Mononuclear cell (primary cell): ENCODE measurements around the gene E2F1. TPM values are rescaled to one million over a fixed set of nuclear protein-coding genes. Genes with fewer than 3 reads are reported as not detected.
A peak's percentile ranks its signal among the peaks of the same experiment; 100 is the strongest.

Experiments used
- H3K27me3 ChIP-seq: 2 replicates; pipeline ENCODE4 v1.6.0; 2011; ENCODE audit warnings: low read length, control low read depth; ENCODE audit not compliant: insufficient read depth
- H3K4me1 ChIP-seq: 2 replicates; pipeline ENCODE4 v1.5.1; 2011; ENCODE audit warnings: mild to moderate bottlenecking, low read length, control low read depth; ENCODE audit not compliant: insufficient read depth
- H3K4me3 ChIP-seq: 2 replicates; pipeline ENCODE4 v1.5.1; 2011; ENCODE audit warnings: mild to moderate bottlenecking, low read length, moderate library complexity
- H3K9me3 ChIP-seq: 2 replicates; pipeline ENCODE4 v1.5.1; 2011; ENCODE audit warnings: low read depth, mild to moderate bottlenecking, control low read depth, low read length
- total RNA-seq: library from RNA; depleted of rRNA; stranded (reverse); fragments of >200 nt; gene quantifications from one replicate; pipeline ENCODE4 v1.2.3, GENCODE V29; 2012

E2F1 gene
- total RNA-seq, 1 donor: 2.0 TPM

GRCh38 chr20:33719989-33720709 lies 34.0 kb upstream of the E2F1 start, which contains the start of gene PXMP4:
Gene PXMP4 (minus strand): TSS chr20:33720310. CDS start chr20:33720207, 103 bp downstream.
- Histone ChIP-seq H3K27me3 (no peaks in the 10 kb centered on the region), H3K4me3 (peak within 1 kb of the TSS; percentile 80), H3K9me3 (no peaks in the 10 kb centered on the region), H3K4me1 (peaks cover 26% of the 10 kb centered on the region)

GRCh38 chr20:33719277-33719988 lies 33.2 kb upstream of the E2F1 start:
- H3K9me3 ChIP-seq: no peaks in the 10 kb centered on the region
- H3K4me1 ChIP-seq: peaks cover 22% of the 10 kb centered on the region
- peak overlapping the region; percentile 80 for H3K4me3 ChIP-seq
- H3K27me3 ChIP-seq: no peaks in the 10 kb centered on the region

- no peaks in the 10 kb centered on the region for H3K27me3 ChIP-seq
- H3K9me3 ChIP-seq: no peaks in the 10 kb centered on the region
- no peak overlapping the region for H3K4me3 ChIP-seq
- H3K4me1 ChIP-seq: peaks cover 17% of the 10 kb centered on the region
Observed at GRCh38 chr20:33716498-33716897, 30.3 kb upstream of the E2F1 start.

- Histone ChIP-seq H3K9me3 (no peaks in the 10 kb centered on the region), H3K4me3 (no peak overlapping the region), H3K4me1 (peaks cover 6% of the 10 kb centered on the region), H3K27me3 (no peaks in the 10 kb centered on the region)
Observed at GRCh38 chr20:33713865-33714367, 27.7 kb upstream of the E2F1 start.

GRCh38 chr20:33711446-33711738 lies 25.2 kb upstream of the E2F1 start:
- no peaks in the 10 kb centered on the region for H3K9me3 ChIP-seq
- peaks cover 3% of the 10 kb centered on the region for H3K4me1 ChIP-seq
- no peaks in the 10 kb centered on the region for H3K27me3 ChIP-seq
- H3K4me3 ChIP-seq: no peak overlapping the region

- no peaks in the 10 kb centered on the region for H3K9me3 ChIP-seq
- H3K27me3 ChIP-seq: no peaks in the 10 kb centered on the region
- H3K4me3 ChIP-seq: no peak overlapping the region
- H3K4me1 ChIP-seq: peaks cover 3% of the 10 kb centered on the region
Observed at GRCh38 chr20:33710681-33711445, 24.7 kb upstream of the E2F1 start.

- Histone ChIP-seq H3K4me1 (peaks cover 3% of the 10 kb centered on the region), H3K4me3 (no peak overlapping the region), H3K9me3 (no peaks in the 10 kb centered on the region), H3K27me3 (no peaks in the 10 kb centered on the region)
Observed at GRCh38 chr20:33709905-33710541, 23.8 kb upstream of the E2F1 start.

- Histone ChIP-seq H3K4me3 (no peak overlapping the region), H3K27me3 (no peaks in the 10 kb centered on the region), H3K4me1 (peaks cover 3% of the 10 kb centered on the region), H3K9me3 (no peaks in the 10 kb centered on the region)
Observed at GRCh38 chr20:33709398-33709797, 23.2 kb upstream of the E2F1 start.

- Histone ChIP-seq H3K27me3 (no peaks in the 10 kb centered on the region), H3K4me1 (peaks cover 3% of the 10 kb centered on the region), H3K4me3 (no peak overlapping the region), H3K9me3 (no peaks in the 10 kb centered on the region)
Observed at GRCh38 chr20:33707668-33708067, 21.5 kb upstream of the E2F1 start.

GRCh38 chr20:33704197-33704924 lies 18.2 kb upstream of the E2F1 start:
- Histone ChIP-seq H3K4me1 (no peaks in the 10 kb centered on the region), H3K9me3 (no peaks in the 10 kb centered on the region), H3K27me3 (no peaks in the 10 kb centered on the region), H3K4me3 (no peak overlapping the region)

GRCh38 chr20:33703498-33704137 lies 17.4 kb upstream of the E2F1 start:
- H3K4me1 ChIP-seq: no peaks in the 10 kb centered on the region
- H3K9me3 ChIP-seq: no peaks in the 10 kb centered on the region

GRCh38 chr20:33702861-33703260 lies 16.7 kb upstream of the E2F1 start:
- no peak overlapping the region for H3K4me3 ChIP-seq
- no peaks in the 10 kb centered on the region for H3K4me1 ChIP-seq
- H3K27me3 ChIP-seq: no peaks in the 10 kb centered on the region

More at GRCh38 chr20:33703498-33704137, 17.4 kb upstream of the E2F1 start:
- Histone ChIP-seq H3K4me3 (no peak overlapping the region), H3K27me3 (no peaks in the 10 kb centered on the region)

GRCh38 chr20:33701629-33702450 lies 15.7 kb upstream of the E2F1 start:
- H3K4me3 ChIP-seq: no peak overlapping the region
- no peaks in the 10 kb centered on the region for H3K9me3 ChIP-seq
- no peaks in the 10 kb centered on the region for H3K4me1 ChIP-seq
- no peaks in the 10 kb centered on the region for H3K27me3 ChIP-seq

More at GRCh38 chr20:33702861-33703260, 16.7 kb upstream of the E2F1 start:
- no peaks in the 10 kb centered on the region for H3K9me3 ChIP-seq
